Keratinocyte (primary cell): Measurements from ENCODE around the gene TMEM53. TPM values are rescaled to one million over a fixed set of nuclear protein-coding genes. Genes with fewer than 3 reads are reported as not detected.

Experiments
- DNase-seq: peaks from one replicate; pipeline ENCODE4 v3.0.0-alpha.2; 2011; ENCODE audit warnings: low read depth, missing footprints, low spot score
- FAIRE-seq: peaks from 2 replicates; lab custom pipeline; 2011; peaks lifted over from hg19 to GRCh38; lab: Jason Lieb, UNC
- H2AFZ ChIP-seq: 2 replicates; pipeline ENCODE4 v1.6.0; 2012; ENCODE audit warnings: low read length, control low read depth, inconsistent platforms; ENCODE audit not compliant: control insufficient read depth
- H3K27ac ChIP-seq: 2 replicates; pipeline ENCODE4 v1.5.1; 2011; ENCODE audit warnings: low read length; ENCODE audit not compliant: control insufficient read depth, insufficient read depth
- H3K27me3 ChIP-seq: 3 replicates; pipeline ENCODE4 v1.6.0; 2011; ENCODE audit warnings: low read length; ENCODE audit not compliant: control insufficient read depth, insufficient read depth; ENCODE audit errors: extremely low read depth
- H3K36me3 ChIP-seq, 2 experiments: 2 replicates in 1 of 2; 3 replicates in 1 of 2; pipeline ENCODE4 v1.5.1; 2011; ENCODE audit warnings: low read length in 2 of 2, mild to moderate bottlenecking in 1 of 2; ENCODE audit not compliant: control insufficient read depth in 2 of 2, insufficient read depth in 2 of 2; ENCODE audit errors: extremely low read depth in 1 of 2
- H3K4me1 ChIP-seq: 3 replicates; pipeline ENCODE4 v1.5.1; 2011; ENCODE audit warnings: low read length; ENCODE audit not compliant: control insufficient read depth, insufficient read depth; ENCODE audit errors: extremely low read depth
- H3K4me2 ChIP-seq: 3 replicates; pipeline ENCODE4 v1.6.0; 2011; ENCODE audit warnings: low read depth, low read length; ENCODE audit not compliant: control insufficient read depth, insufficient read depth; ENCODE audit errors: extremely low read depth
- H3K4me3 ChIP-seq, 3 experiments: fragments of 200-600 bp in 1 of 3; sonication (generic) in 1 of 3; 2 replicates in 2 of 3; 3 replicates in 1 of 3; pipeline ENCODE4 v1.5.1; 2011 to 2016; ENCODE audit warnings: low read length in 3 of 3, mild to moderate bottlenecking in 3 of 3, control low read depth in 2 of 3, inconsistent platforms in 1 of 3, low read depth in 1 of 3, mixed read lengths in 1 of 3, mixed run types in 1 of 3, moderate library complexity in 1 of 3; ENCODE audit not compliant: control insufficient read depth in 2 of 3, insufficient read depth in 2 of 3; ENCODE audit errors: extremely low read depth in 1 of 3
- H3K79me2 ChIP-seq: 2 replicates; pipeline ENCODE4 v1.6.0; 2012; ENCODE audit warnings: low read length; ENCODE audit not compliant: control insufficient read depth, insufficient read depth
- H3K9ac ChIP-seq: 3 replicates; pipeline ENCODE4 v1.6.0; 2011; ENCODE audit warnings: low read length; ENCODE audit not compliant: control insufficient read depth, insufficient read depth; ENCODE audit errors: extremely low read depth
- H3K9me1 ChIP-seq: 3 replicates; pipeline ENCODE4 v1.6.0; 2011; ENCODE audit warnings: low read length; ENCODE audit not compliant: control insufficient read depth, insufficient read depth; ENCODE audit errors: extremely low read depth
- H3K9me3 ChIP-seq: 2 replicates; pipeline ENCODE4 v1.5.1; 2012; ENCODE audit warnings: low read depth, low read length; ENCODE audit not compliant: control insufficient read depth
- H4K20me1 ChIP-seq: 3 replicates; pipeline ENCODE4 v1.6.0; 2011; ENCODE audit warnings: low read length; ENCODE audit not compliant: control insufficient read depth, insufficient read depth; ENCODE audit errors: extremely low read depth
- CTCF ChIP-seq, 3 experiments: IDR thresholded peaks in 1 of 3; conservative IDR thresholded peaks in 1 of 3; optimal IDR thresholded peaks in 1 of 3; 2 replicates in 2 of 3; 3 replicates in 1 of 3; pipeline versions ENCODE3 to v1.5.1; 2011; ENCODE audit warnings: low read length in 3 of 3, mild to moderate bottlenecking in 3 of 3, moderate library complexity in 2 of 3, control low read depth in 1 of 3, inconsistent platforms in 1 of 3; ENCODE audit not compliant: insufficient read depth in 2 of 3; ENCODE audit errors: extremely low read depth in 1 of 3
- EZH2 ChIP-seq: IDR thresholded peaks from one replicate; pipeline ENCODE4 v1.6.1; 2012; ENCODE audit warnings: inconsistent platforms, mild to moderate bottlenecking, low read length, moderate library complexity
- dilution Hi-C: fragments of 300-500 bp; cut with MboI; formaldehyde crosslinking; loops from one replicate; pipeline ENCODE4 v1.7.0; 2020; ENCODE audit warnings: low sequenced_read_pairs; ENCODE audit not compliant: extremely low pct_ligation_motif_present
- polyA plus RNA-seq, 5 experiments: library from polyadenylated mRNA; depleted of rRNA in 3 of 5; stranded (reverse) in 3 of 5; stranded (forward) in 1 of 5; unstranded in 1 of 5; fragments of >200 nt; gene quantifications; 1 replicate in 1 of 5; 2 replicates in 3 of 5; 3 replicates in 1 of 5; pipeline versions ENCODE4 v1.2.1 to v1.2.3, GENCODE V29; 2011 to 2012; ENCODE audit warnings: missing spikeins in 2 of 5, low read depth in 1 of 5, low replicate concordance in 1 of 5

Gene TMEM53
- polyA plus RNA-seq, 1 donor (not counting 4 experiments of a cell fraction or from before 2014, with no cell fraction given): 5.6 TPM

DNA sequence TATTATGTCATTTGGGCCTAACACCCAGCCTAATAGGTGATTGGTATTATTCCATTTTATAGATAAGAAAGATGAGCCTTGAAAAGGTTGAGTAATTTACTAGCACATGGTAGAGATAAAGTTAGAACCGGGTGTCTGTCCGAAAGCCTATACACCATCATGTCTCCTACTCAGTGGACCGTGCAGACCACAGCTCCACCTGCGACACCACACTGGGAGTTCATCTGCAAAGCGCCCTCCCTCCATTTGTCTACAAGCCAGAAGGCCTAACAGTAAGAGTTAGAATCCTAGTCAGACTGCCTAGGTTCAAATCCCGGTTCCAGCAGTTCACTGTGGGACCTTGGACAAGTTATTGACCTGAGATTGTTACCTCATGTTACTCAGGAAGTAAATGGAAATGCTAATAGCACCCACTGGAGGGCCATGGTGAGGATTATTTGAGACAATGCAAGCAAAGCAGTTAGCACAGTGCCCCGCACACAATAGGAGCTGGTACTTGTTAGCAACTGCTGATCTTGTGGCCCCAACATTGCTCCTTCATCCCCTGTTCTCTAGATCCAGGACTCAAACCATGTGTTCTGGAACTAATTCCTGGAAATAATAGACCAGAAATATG lies 20.7 kb upstream of the TMEM53 start:
- Histone ChIP-seq H3K4me1 (no peaks in the 10 kb centered on the region), H3K9me3 (no peaks in the 10 kb centered on the region), H3K79me2 (no peaks in the 10 kb centered on the region), H3K27ac (no peak overlapping the region), H3K9me1 (no peaks in the 10 kb centered on the region), H3K4me2 (no peak overlapping the region), H3K9ac (no peak overlapping the region), H3K4me3 (no peak overlapping the region), H4K20me1 (no peaks in the 10 kb centered on the region), H3K36me3 (no peaks in the 10 kb centered on the region), H2AFZ (no peak overlapping the region), H3K27me3 (peaks cover 7% of the 10 kb centered on the region)
- DNase-seq (no peak), FAIRE-seq (no peak)
- TF ChIP-seq EZH2 (no peak), CTCF (optimal IDR thresholded peaks at IDR 0.05 in 1 of 3, IDR thresholded peaks at IDR 0.05 in 1 of 3, conservative IDR thresholded peaks at IDR 0.05 in 1 of 3; ENCODE audit: extremely low read depth in 1 of 3, insufficient read depth in 2 of 3, low read length in 3 of 3) (no peak)
- dilution Hi-C loops: no loop called here

- TF ChIP-seq CTCF (optimal IDR thresholded peaks at IDR 0.05 in 1 of 3, IDR thresholded peaks at IDR 0.05 in 1 of 3, conservative IDR thresholded peaks at IDR 0.05 in 1 of 3; ENCODE audit: extremely low read depth in 1 of 3, insufficient read depth in 2 of 3, low read length in 3 of 3): no peak
- no peak for TF ChIP-seq EZH2
- Histone ChIP-seq H3K4me1 (no peaks in the 10 kb centered on the region), H3K9me3 (no peaks in the 10 kb centered on the region), H3K9me1 (no peaks in the 10 kb centered on the region), H3K27me3 (peaks cover 7% of the 10 kb centered on the region), H3K9ac (no peak overlapping the region), H2AFZ (no peak overlapping the region), H4K20me1 (no peaks in the 10 kb centered on the region), H3K4me3 (no peak overlapping the region), H3K27ac (no peak overlapping the region), H3K79me2 (no peaks in the 10 kb centered on the region), H3K36me3 (no peaks in the 10 kb centered on the region), H3K4me2 (no peak overlapping the region)
- FAIRE-seq (no peak), DNase-seq (no peak)
- dilution Hi-C loops: no loop called here
Observed at GRCh38 chr1:44693900-44694299, 19.6 kb upstream of the TMEM53 start.
